WTC11 (cell line): ENCODE measurements around the gene ACP3. TPM values are rescaled to one million over a fixed set of nuclear protein-coding genes. Genes with fewer than 3 reads are reported as not detected.

Source experiments
- ATAC-seq: fragments of 200-7000 bp; cut with Tn5 transposase; 2 replicates; pipeline ENCODE4 v1.10.0; 2021; ENCODE audit warnings: mild to moderate bottlenecking, moderate library complexity
- CTCF ChIA-PET: fragments of 300-600 bp; sonication (Branson Sonifier 250); formaldehyde crosslinking; loops from one replicate; lab custom pipeline; 2021; ENCODE audit warnings: antibody characterized with exemption; lab: Charles Lee
- POLR2A ChIA-PET: fragments of 350-600 bp; sonication (Branson Sonifier 250); formaldehyde crosslinking; loops from one replicate; lab custom pipeline; 2021; ENCODE audit warnings: antibody characterized with exemption; lab: Charles Lee
- DNase-seq: peaks from one replicate; pipeline ENCODE4 v3.0.0; 2021; ENCODE audit warnings: low spot score
- H3K27ac Mint-ChIP-seq: 2 replicates; pipeline ENCODE4 v1.8.0; 2021; ENCODE audit warnings: mixed read lengths
- H3K27me3 Mint-ChIP-seq: 2 replicates; pipeline ENCODE4 v1.8.0; 2021; ENCODE audit warnings: low read depth, mild to moderate bottlenecking, moderate library complexity, mixed read lengths
- H3K36me3 Mint-ChIP-seq: 2 replicates; pipeline ENCODE4 v1.8.0; 2021; ENCODE audit warnings: mixed read lengths
- H3K4me1 Mint-ChIP-seq: 2 replicates; pipeline ENCODE4 v1.8.0; 2022; ENCODE audit warnings: mixed read lengths
- H3K4me3 Mint-ChIP-seq: 2 replicates; pipeline ENCODE4 v1.8.0; 2021; ENCODE audit warnings: mild to moderate bottlenecking, moderate library complexity, mixed read lengths
- H3K9me3 Mint-ChIP-seq: 2 replicates; pipeline ENCODE4 v1.8.0; 2021; ENCODE audit warnings: mixed read lengths
- ATF1 ChIP-seq: sonication (generic); formaldehyde crosslinking; IDR thresholded peaks from 2 replicates; pipeline ENCODE4 v1.8.1; 2023; ENCODE audit warnings: mild to moderate bottlenecking, moderate library complexity, missing genetic modification reagents
- CREB1 ChIP-seq: sonication (generic); formaldehyde crosslinking; IDR thresholded peaks from 2 replicates; pipeline ENCODE4 v1.8.0; 2023; ENCODE audit warnings: mild to moderate bottlenecking, missing genetic modification reagents
- ELF4 ChIP-seq: sonication (generic); formaldehyde crosslinking; IDR thresholded peaks from 2 replicates; pipeline ENCODE4 v1.8.1; 2022; ENCODE audit warnings: low read depth, mild to moderate bottlenecking, moderate library complexity, missing genetic modification reagents
- ETV6 ChIP-seq: sonication (generic); formaldehyde crosslinking; IDR thresholded peaks from 2 replicates; pipeline ENCODE4 v1.8.1; 2022; ENCODE audit warnings: mild to moderate bottlenecking, missing genetic modification reagents
- FOXK1 ChIP-seq: sonication (generic); formaldehyde crosslinking; IDR thresholded peaks from 2 replicates; pipeline ENCODE4 v1.8.0; 2022; ENCODE audit warnings: mild to moderate bottlenecking, moderate library complexity, missing genetic modification reagents
- HMGA2 ChIP-seq: fragments of 250-450 bp; sonication (Bioruptor Pico); IDR thresholded peaks from 2 replicates; pipeline ENCODE4 v1.4.0; 2021; ENCODE audit warnings: mild to moderate bottlenecking, moderate library complexity
- KAT7 ChIP-seq: sonication (generic); formaldehyde crosslinking; IDR thresholded peaks from 2 replicates; pipeline ENCODE4 v1.8.1; 2023; ENCODE audit warnings: missing genetic modification reagents, mild to moderate bottlenecking, borderline replicate concordance
- NFE2L1 ChIP-seq: sonication (generic); formaldehyde crosslinking; IDR thresholded peaks from 2 replicates; pipeline ENCODE4 v1.8.1; 2023; ENCODE audit warnings: missing genetic modification reagents
- RELA ChIP-seq: sonication (generic); formaldehyde crosslinking; IDR thresholded peaks from 2 replicates; pipeline ENCODE4 v1.8.1; 2022; ENCODE audit warnings: missing genetic modification reagents, mild to moderate bottlenecking, borderline replicate concordance
- RORB ChIP-seq: fragments of 250-450 bp; sonication (Bioruptor Pico); IDR thresholded peaks from 2 replicates; pipeline ENCODE4 v1.9.0; 2021; ENCODE audit warnings: mild to moderate bottlenecking
- SMAD3 ChIP-seq: sonication (generic); formaldehyde crosslinking; IDR thresholded peaks from 2 replicates; pipeline ENCODE4 v1.8.0; 2022; ENCODE audit warnings: missing genetic modification reagents, mild to moderate bottlenecking, borderline replicate concordance
- TP53 ChIP-seq: sonication (generic); formaldehyde crosslinking; IDR thresholded peaks from 2 replicates; pipeline ENCODE4 v1.8.1; 2023; ENCODE audit warnings: mild to moderate bottlenecking, missing genetic modification reagents
- ZNF138 ChIP-seq: sonication (generic); formaldehyde crosslinking; conservative IDR thresholded peaks from 2 replicates; pipeline ENCODE4 v1.8.1; 2022; ENCODE audit warnings: mild to moderate bottlenecking, moderate library complexity, missing genetic modification reagents
- ZNF232 ChIP-seq: sonication (generic); formaldehyde crosslinking; IDR thresholded peaks from 2 replicates; pipeline ENCODE4 v1.8.0; 2022; ENCODE audit warnings: mild to moderate bottlenecking, missing genetic modification reagents
- ZNF425 ChIP-seq: fragments of 250-450 bp; sonication (Bioruptor Pico); conservative IDR thresholded peaks from 2 replicates; pipeline ENCODE4 v1.9.0; 2021; ENCODE audit warnings: mild to moderate bottlenecking
- ZNF671 ChIP-seq: fragments of 250-450 bp; sonication (Bioruptor Pico); IDR thresholded peaks from 2 replicates; pipeline ENCODE4 v1.8.0; 2021; ENCODE audit warnings: mild to moderate bottlenecking
- ZSCAN18 ChIP-seq: fragments of 250-450 bp; sonication (Bioruptor Pico); IDR thresholded peaks from 2 replicates; pipeline ENCODE4 v2.1.2; 2022; ENCODE audit warnings: mild to moderate bottlenecking, moderate library complexity
- total RNA-seq: library from RNA; stranded (reverse); gene quantifications from 3 replicates; pipeline ENCODE4 v1.2.3, GENCODE V29; 2021
- TF ChIP-seq, protein P1 (sequence below): fragments of 250-450 bp; sonication (Bioruptor Pico); IDR thresholded peaks from 2 replicates; pipeline ENCODE4 v1.9.0; 2021; ENCODE audit warnings: mild to moderate bottlenecking
- TF ChIP-seq, protein P2 (sequence below): sonication (generic); formaldehyde crosslinking; IDR thresholded peaks from 2 replicates; pipeline ENCODE4 v1.8.1; 2023; ENCODE audit warnings: mild to moderate bottlenecking, moderate library complexity, missing genetic modification reagents
- TF ChIP-seq, protein P3 (sequence below): fragments of 250-450 bp; sonication (Bioruptor Pico); IDR thresholded peaks from 2 replicates; pipeline ENCODE4 v1.9.0; 2021; ENCODE audit warnings: moderate library complexity, mild to moderate bottlenecking, inconsistent platforms, borderline replicate concordance
- TF ChIP-seq, protein P4 (sequence below): sonication (generic); formaldehyde crosslinking; IDR thresholded peaks from 2 replicates; pipeline ENCODE4 v1.8.1; 2023; ENCODE audit warnings: mild to moderate bottlenecking, missing genetic modification reagents

ACP3 gene
- total RNA-seq, 1 experiment from 2014 or later = 2.5 TPM

DNA sequence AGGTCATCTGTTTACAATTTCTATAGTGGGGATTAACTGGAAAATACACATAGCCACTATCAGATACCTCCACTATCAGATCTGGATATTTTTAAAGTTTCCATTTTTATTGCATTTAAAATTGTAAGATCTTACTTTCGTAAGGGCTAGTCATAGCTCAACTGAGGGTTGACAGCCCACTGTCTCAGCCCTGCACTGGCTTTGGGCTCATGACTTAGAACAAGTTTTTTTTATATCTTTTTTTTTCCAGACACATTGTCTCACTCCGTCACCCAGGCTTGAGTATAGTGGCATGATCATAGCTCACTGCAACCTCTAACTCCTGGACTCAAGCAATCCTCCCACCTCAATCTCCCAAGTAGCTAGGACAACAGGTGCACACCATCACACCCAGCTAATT is 51.3 kb downstream of the ACP3 start:
- Mint-ChIP-seq H3K36me3 (no peaks in the 10 kb centered on the region), H3K4me1 (no peaks in the 10 kb centered on the region), H3K9me3 (no peaks in the 10 kb centered on the region), H3K4me3 (no peak overlapping the region)
- CTCF ChIA-PET = no interaction called here
- DNase-seq = no peak
- TF ChIP-seq RORB (no peak), ZNF425 (CRISPR knock-in tag) (no peak), ZNF138 (CRISPR knock-in tag) (no peak), HMGA2 (CRISPR knock-in tag) (no peak), RELA (CRISPR knock-in tag) (no peak), ETV6 (CRISPR knock-in tag) (no peak), ZNF232 (CRISPR knock-in tag) (no peak), CREB1 (CRISPR knock-in tag) (no peak), FOXK1 (CRISPR knock-in tag) (no peak)
- TF ChIP-seq, protein P1, sequence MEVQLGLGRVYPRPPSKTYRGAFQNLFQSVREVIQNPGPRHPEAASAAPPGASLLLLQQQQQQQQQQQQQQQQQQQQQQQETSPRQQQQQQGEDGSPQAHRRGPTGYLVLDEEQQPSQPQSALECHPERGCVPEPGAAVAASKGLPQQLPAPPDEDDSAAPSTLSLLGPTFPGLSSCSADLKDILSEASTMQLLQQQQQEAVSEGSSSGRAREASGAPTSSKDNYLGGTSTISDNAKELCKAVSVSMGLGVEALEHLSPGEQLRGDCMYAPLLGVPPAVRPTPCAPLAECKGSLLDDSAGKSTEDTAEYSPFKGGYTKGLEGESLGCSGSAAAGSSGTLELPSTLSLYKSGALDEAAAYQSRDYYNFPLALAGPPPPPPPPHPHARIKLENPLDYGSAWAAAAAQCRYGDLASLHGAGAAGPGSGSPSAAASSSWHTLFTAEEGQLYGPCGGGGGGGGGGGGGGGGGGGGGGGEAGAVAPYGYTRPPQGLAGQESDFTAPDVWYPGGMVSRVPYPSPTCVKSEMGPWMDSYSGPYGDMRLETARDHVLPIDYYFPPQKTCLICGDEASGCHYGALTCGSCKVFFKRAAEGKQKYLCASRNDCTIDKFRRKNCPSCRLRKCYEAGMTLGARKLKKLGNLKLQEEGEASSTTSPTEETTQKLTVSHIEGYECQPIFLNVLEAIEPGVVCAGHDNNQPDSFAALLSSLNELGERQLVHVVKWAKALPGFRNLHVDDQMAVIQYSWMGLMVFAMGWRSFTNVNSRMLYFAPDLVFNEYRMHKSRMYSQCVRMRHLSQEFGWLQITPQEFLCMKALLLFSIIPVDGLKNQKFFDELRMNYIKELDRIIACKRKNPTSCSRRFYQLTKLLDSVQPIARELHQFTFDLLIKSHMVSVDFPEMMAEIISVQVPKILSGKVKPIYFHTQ = no peak
- TF ChIP-seq, protein P2, sequence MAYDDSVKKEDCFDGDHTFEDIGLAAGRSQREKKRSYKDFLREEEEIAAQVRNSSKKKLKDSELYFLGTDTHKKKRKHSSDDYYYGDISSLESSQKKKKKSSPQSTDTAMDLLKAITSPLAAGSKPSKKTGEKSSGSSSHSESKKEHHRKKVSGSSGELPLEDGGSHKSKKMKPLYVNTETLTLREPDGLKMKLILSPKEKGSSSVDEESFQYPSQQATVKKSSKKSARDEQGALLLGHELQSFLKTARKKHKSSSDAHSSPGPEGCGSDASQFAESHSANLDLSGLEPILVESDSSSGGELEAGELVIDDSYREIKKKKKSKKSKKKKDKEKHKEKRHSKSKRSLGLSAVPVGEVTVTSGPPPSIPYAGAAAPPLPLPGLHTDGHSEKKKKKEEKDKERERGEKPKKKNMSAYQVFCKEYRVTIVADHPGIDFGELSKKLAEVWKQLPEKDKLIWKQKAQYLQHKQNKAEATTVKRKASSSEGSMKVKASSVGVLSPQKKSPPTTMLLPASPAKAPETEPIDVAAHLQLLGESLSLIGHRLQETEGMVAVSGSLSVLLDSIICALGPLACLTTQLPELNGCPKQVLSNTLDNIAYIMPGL (CRISPR knock-in tag) = no peak
- TF ChIP-seq, protein P3, sequence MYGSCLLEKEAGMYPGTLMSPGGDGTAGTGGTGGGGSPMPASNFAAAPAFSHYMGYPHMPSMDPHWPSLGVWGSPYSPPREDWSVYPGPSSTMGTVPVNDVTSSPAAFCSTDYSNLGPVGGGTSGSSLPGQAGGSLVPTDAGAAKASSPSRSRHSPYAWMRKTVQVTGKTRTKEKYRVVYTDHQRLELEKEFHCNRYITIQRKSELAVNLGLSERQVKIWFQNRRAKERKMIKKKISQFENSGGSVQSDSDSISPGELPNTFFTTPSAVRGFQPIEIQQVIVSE (CRISPR knock-in tag) = no peak
- TF ChIP-seq, protein P4, sequence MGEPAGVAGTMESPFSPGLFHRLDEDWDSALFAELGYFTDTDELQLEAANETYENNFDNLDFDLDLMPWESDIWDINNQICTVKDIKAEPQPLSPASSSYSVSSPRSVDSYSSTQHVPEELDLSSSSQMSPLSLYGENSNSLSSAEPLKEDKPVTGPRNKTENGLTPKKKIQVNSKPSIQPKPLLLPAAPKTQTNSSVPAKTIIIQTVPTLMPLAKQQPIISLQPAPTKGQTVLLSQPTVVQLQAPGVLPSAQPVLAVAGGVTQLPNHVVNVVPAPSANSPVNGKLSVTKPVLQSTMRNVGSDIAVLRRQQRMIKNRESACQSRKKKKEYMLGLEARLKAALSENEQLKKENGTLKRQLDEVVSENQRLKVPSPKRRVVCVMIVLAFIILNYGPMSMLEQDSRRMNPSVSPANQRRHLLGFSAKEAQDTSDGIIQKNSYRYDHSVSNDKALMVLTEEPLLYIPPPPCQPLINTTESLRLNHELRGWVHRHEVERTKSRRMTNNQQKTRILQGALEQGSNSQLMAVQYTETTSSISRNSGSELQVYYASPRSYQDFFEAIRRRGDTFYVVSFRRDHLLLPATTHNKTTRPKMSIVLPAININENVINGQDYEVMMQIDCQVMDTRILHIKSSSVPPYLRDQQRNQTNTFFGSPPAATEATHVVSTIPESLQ (CRISPR knock-in tag) = no peak
- TF ChIP-seq, all 79 proteins: peak for 0
- POLR2A ChIA-PET = no interaction called here
- Mint-ChIP-seq H3K27me3 (no peaks in the 10 kb centered on the region), H3K27ac (no peak overlapping the region)
- no peak for ATAC-seq

GRCh38 chr3:132368962-132369361 is 51.8 kb downstream of the ACP3 start:
- Mint-ChIP-seq H3K4me1 (no peaks in the 10 kb centered on the region), H3K4me3 (no peak overlapping the region), H3K27ac (no peak overlapping the region), H3K27me3 (no peaks in the 10 kb centered on the region), H3K9me3 (no peaks in the 10 kb centered on the region), H3K36me3 (no peaks in the 10 kb centered on the region)
- ChIA-PET CTCF (interaction anchor here (0.5 kb wide), 1 partner anchor 112 kb away, joined by 3 read pairs; no protein-coding TSS in a partner anchor), POLR2A (no interaction called here)
- ATAC-seq = no peak
- no peak for DNase-seq
- no peak for TF ChIP-seq TP53 (CRISPR knock-in tag)
- no peak for TF ChIP-seq SMAD3 (CRISPR knock-in tag)
- no peak for TF ChIP-seq ZNF671 (CRISPR knock-in tag)
- no peak for TF ChIP-seq RORB
- TF ChIP-seq, protein P3 (CRISPR knock-in tag) = no peak
- TF ChIP-seq ZSCAN18 = no peak
- no peak for TF ChIP-seq ELF4 (CRISPR knock-in tag)
- TF ChIP-seq, protein P1 = no peak
- TF ChIP-seq KAT7 (CRISPR knock-in tag) = no peak
- TF ChIP-seq NFE2L1 (CRISPR knock-in tag) = no peak
- TF ChIP-seq ATF1 = no peak
